Right kidney (tissue), 9 donors: ENCODE results near the gene BARX2.
A peak's percentile ranks its signal among the peaks of the same experiment; 100 is the strongest.
"Not testable (repeated sequence)": the region's sequence is repeated elsewhere in the genome, so short reads cannot be mapped to it uniquely, and the experiment has no call there.

Experiments
- DNase-seq: peaks from one replicate; pipeline ENCODE4 v3.0.0-alpha.2; 2016
- long read RNA-seq, 8 donors: transcript quantifications; one replicate each; lab custom pipeline, GENCODE V29; 2026

The BARX2 gene, protein sequence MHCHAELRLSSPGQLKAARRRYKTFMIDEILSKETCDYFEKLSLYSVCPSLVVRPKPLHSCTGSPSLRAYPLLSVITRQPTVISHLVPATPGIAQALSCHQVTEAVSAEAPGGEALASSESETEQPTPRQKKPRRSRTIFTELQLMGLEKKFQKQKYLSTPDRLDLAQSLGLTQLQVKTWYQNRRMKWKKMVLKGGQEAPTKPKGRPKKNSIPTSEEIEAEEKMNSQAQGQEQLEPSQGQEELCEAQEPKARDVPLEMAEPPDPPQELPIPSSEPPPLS
- long read RNA-seq, donor 1 = 0 reads
- long read RNA-seq, donor 2, partial matches to known transcripts = 0 of 1 reads
- long read RNA-seq, donor 2, other reads (novel, unspliced or antisense) = 0 of 1 reads
- long read RNA-seq, donor 3 = 0 reads
- long read RNA-seq, donor 4 = 0 reads
- long read RNA-seq, donor 5, partial matches to known transcripts = 0 of 1 reads
- long read RNA-seq, donor 5, other reads (novel, unspliced or antisense) = 0 of 1 reads
- long read RNA-seq, donor 6 = 0 reads
- long read RNA-seq, donor 7, partial matches to known transcripts = 0 of 2 reads
- long read RNA-seq, donor 7, other reads (novel, unspliced or antisense) = 0 of 2 reads
- long read RNA-seq, donor 8 = 0 reads

DNA sequence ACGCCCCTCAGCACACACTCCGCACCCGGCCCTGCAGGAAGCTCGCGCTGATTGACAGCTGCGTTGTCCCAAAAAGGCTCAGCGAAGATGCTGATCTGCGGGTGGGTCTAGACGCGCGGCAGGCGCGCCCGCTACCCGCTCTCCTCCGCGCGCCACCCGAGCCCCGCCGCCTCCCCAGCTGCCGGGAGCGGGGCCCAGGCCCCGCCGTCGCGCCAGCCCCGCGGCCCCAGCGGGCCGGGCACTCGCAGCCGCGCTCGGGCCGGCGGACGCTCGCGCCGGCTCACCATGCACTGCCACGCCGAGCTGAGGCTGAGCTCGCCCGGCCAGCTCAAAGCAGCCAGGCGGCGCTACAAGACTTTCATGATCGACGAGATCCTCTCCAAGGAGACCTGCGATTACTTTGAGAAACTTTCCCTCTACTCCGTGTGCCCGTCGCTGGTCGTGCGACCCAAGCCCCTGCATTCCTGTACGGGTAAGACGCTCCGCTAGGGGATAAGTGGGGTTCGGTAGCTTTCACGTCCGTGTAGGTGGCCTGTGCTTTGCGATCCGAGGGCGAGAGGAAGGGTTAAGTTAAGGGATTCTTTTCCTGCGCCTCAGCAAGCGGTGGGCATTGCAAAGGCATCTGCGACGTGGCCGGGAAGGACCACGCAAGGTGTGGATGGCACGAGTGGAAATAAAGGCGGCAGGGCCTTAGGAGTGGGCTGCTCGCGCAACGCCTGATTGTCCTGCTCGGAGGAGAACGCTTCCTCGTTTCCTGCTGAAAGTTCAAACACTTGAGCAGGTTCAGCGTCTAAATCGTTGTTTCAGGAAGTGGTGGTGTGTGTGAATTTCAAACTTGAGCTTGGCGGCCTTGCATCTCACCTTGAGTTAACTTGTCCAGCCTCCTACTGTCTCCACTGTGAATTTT lies at the start of gene BARX2:
BARX2 (plus strand) TSS at position 98 of the 907 bp plus-strand sequence; CDS start at position 286, 188 bp downstream.
- peak; percentile 69 for DNase-seq

- DNase-seq = no peak
These were observed 48.7 kb upstream of the BARX2 start for GRCh38 chr11:129326921-129327320.

GRCh38 chr11:129327708-129328107 lies 47.9 kb upstream of the BARX2 start:
- DNase-seq = not testable (repeated sequence)

- no peak for DNase-seq
These were observed 46.9 kb upstream of the BARX2 start for GRCh38 chr11:129328756-129329155.

GRCh38 chr11:129331217-129331616 lies 44.4 kb upstream of the BARX2 start:
- DNase-seq = no peak

GRCh38 chr11:129331871-129332274 lies 43.8 kb upstream of the BARX2 start:
- DNase-seq = peak; percentile 56

- DNase-seq = no peak
These were observed 41.8 kb upstream of the BARX2 start for GRCh38 chr11:129333873-129334272.

GRCh38 chr11:129344301-129344940 lies 31.2 kb upstream of the BARX2 start:
- DNase-seq = not testable (repeated sequence)

- no peak for DNase-seq
These were observed 28.7 kb upstream of the BARX2 start for GRCh38 chr11:129346916-129347315.

DNA sequence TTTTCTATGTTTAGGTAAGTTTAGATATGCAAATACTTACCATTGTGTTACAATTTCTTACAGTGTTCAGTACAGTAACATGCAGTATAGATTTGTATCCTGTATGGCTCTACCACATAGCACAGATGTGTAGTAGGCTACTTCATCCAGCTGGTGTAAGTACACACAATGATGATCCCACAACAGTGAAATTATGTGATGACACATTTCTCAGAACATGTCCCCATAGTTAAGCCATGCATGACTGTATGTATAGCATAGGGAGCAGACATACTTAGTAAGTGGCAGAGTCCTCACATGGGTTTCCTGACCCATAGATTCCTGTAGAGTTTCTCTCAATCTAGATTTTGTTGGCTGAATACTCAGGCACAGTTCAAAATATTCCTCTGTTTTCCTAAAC lies 26.8 kb upstream of the BARX2 start:
- DNase-seq = no peak

- no peak for DNase-seq
These were observed 23.0 kb upstream of the BARX2 start for GRCh38 chr11:129352676-129353075.

GRCh38 chr11:129354691-129355090 lies 21.0 kb upstream of the BARX2 start:
- no peak for DNase-seq

DNA sequence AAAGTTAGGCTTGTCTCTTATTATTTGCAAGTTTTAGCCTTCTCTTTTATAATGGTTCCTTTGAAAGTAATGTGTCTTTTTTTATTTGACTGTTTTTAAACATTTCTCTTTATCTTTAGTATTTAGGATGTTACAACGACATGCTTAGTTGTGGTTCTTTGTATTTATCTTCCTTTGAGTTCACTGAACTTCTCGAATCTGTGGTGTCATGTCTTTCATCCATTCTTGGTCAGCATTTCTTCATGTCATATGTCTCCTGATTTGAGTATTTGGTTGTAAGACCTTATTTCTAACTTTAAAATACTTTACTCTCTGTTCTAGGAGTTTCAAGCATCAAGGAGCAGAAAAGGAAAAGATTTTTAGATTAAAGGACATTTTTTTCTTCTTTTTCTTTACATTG lies 15.9 kb upstream of the BARX2 start:
- no peak for DNase-seq

DNA sequence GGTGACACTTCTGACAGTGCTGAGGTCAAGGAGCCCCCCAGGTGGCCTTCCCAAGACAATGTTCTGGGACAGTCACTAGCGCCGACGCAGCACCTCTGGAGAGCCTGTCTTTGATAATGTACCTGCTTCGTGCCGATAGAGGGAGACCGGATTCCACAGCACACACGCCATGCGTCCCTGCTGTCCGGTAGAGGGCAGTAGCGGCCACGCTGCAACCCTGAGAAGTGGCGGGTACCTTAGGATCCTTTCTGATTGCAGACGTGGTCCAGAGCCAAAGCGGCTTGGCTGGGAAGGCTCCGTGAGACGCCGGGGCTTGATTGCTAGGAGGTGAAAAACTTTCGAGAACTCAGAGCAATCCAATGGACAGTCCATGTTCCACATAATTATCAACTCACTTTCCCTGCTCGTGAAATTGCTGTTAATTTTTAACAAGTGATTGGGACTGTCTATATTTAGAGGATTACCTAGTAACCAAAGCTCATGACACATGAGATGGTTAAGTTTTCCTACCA lies 11.4 kb upstream of the BARX2 start:
- DNase-seq = peak; percentile 63

GRCh38 chr11:129365816-129366215 lies 9.8 kb upstream of the BARX2 start:
- DNase-seq = no peak

DNA sequence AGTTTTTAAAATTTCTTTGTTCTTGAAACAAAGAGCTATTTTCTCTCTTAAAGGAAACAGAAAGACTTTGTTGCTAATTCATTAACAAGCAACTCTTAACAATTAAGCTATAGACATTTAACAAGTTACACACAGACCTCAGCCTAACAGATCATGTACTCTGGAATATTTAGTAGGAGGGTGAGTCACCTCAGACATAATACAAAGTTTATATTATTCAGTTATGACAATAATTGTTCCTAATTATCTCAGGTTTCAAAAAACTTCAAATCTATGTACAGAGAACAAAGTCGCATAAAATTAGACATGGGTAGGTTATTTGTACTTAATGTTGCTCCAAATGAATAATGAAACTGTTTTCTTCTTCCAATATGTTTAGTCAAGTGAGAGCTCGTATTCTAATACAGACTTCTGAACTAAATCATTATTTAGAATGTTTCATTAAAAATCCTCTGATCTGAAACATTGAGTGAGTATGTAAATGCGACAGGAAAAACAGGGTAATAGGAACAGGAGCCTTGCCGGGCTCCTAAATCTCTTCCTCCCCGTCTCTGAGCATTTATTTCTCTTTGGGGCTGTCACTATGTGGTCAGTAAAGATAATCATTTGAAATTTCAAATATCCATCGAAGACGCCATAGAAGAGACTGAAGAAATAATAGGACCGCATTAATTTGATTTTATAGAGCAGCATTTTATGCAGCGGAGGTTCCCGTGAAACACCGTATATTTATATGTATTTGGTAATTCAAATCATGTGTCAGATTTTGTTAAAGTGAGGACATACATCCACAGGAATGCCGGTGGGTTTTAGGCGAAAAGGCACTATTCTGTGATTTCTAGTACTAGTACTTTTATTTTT lies 8.7 kb upstream of the BARX2 start:
- no peak for DNase-seq

DNA sequence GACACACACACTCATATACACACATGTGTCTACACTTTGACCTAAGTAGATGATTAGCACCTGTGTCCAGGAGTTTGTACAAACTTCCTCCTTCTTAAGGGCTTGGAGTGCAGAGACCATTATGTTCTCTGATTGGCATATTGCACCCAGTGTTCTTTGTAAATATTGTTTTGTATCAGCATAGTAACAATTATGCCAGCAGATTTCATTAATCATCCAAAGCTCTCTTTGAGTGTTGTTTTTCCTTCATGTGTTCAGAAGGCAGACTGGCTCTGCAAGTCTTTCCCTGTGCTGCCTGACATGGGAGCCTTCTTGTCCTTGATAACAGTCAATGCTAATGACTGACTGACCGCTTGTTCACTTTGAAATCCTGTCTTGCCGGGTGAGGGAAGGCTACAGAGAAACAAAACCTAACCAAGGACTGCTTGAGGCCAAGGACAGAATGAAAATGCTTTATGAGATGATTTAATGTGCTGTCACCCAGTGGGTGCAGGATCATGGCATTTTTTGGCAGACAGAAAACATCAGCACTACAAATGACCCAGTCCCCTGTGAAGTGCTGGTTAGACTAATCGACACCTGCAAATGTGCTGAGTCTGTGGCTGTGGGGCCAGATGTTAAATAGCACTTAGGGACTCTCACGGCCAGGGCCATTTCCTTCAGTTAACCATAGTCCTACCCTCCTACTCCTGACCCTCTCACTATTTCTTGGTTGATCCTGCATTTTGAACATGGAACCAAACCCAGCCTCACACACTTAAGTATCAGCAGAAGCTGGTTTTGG lies 6.6 kb upstream of the BARX2 start:
- no peak for DNase-seq

- no peak for DNase-seq
These were observed 4.9 kb upstream of the BARX2 start for GRCh38 chr11:129370715-129371114.

- peak; percentile 71 for DNase-seq
These were observed 2.8 kb upstream of the BARX2 start for GRCh38 chr11:129372609-129373488.
